Neural cell (in vitro differentiated cells): Measurements from ENCODE around the gene HACE1. TPM values are rescaled to one million over a fixed set of nuclear protein-coding genes. Genes with fewer than 3 reads are reported as not detected.
"Not testable (repeated sequence)": the region's sequence is repeated elsewhere in the genome, so short reads cannot be mapped to it uniquely, and the experiment has no call there.

Experiments used
- H2AFZ ChIP-seq: fragments of 200-600, 300-800 bp; sonication (generic), shearing (Covaris generic); 2 replicates; pipeline ENCODE4 v1.6.0; 2014; ENCODE audit warnings: low read depth, mild to moderate bottlenecking, antibody characterized with exemption, low read length, moderate library complexity
- H3F3A ChIP-seq: fragments of 200-600 bp; shearing (Covaris generic); 2 replicates; pipeline ENCODE4 v1.6.1; 2016; ENCODE audit warnings: mild to moderate bottlenecking, moderate library complexity, mixed read lengths, antibody characterized with exemption, low read length; ENCODE audit not compliant: insufficient read depth, poor library complexity, severe bottlenecking
- H3K27ac ChIP-seq: fragments of 200-600, 300-800 bp; sonication (generic), shearing (Covaris generic); 2 replicates; pipeline ENCODE4 v1.5.1; 2014; ENCODE audit warnings: mild to moderate bottlenecking, low read length, moderate library complexity
- H3K27me3 ChIP-seq: fragments of 300-800, 200-600 bp; sonication (generic), shearing (Covaris generic); 2 replicates; pipeline ENCODE4 v1.6.0; 2014; ENCODE audit warnings: mild to moderate bottlenecking, low read depth, low read length, moderate library complexity; ENCODE audit not compliant: insufficient read depth
- H3K36me3 ChIP-seq: fragments of 300-800, 200-600 bp; sonication (generic), shearing (Covaris generic); 2 replicates; pipeline ENCODE4 v1.5.1; 2014; ENCODE audit warnings: mild to moderate bottlenecking, antibody characterized with exemption, low read length, moderate library complexity; ENCODE audit not compliant: insufficient read depth
- H3K4me2 ChIP-seq: fragments of 300-800, 200-600 bp; sonication (generic), shearing (Covaris generic); 2 replicates; pipeline ENCODE4 v1.6.0; 2014; ENCODE audit warnings: mild to moderate bottlenecking, low read length
- H3K4me3 ChIP-seq: fragments of 300-800, 200-600 bp; sonication (generic), shearing (Covaris generic); 2 replicates; pipeline ENCODE4 v1.5.1; 2014; ENCODE audit warnings: mild to moderate bottlenecking, low read length, moderate library complexity
- H3K79me2 ChIP-seq: fragments of 200-600 bp; shearing (Covaris generic); replicated peaks from 2 replicates; pipeline ENCODE4 v1.6.0; 2014; ENCODE audit warnings: mild to moderate bottlenecking, low read length, moderate library complexity; ENCODE audit not compliant: insufficient read depth
- H3K9ac ChIP-seq: fragments of 300-800, 200-600 bp; sonication (generic), shearing (Covaris generic); 2 replicates; pipeline ENCODE4 v1.6.1; 2016; ENCODE audit warnings: mild to moderate bottlenecking, low read length, mixed read lengths
- H3K9me2 ChIP-seq: fragments of 200-600 bp; shearing (Covaris generic); 2 replicates; pipeline ENCODE4 v1.6.1; 2016; ENCODE audit warnings: mild to moderate bottlenecking, low read length, mixed read lengths; ENCODE audit not compliant: insufficient read depth
- H3K9me3 ChIP-seq: fragments of 200-600, 300-800 bp; sonication (generic), shearing (Covaris generic); 2 replicates; pipeline ENCODE4 v1.6.1; 2016; ENCODE audit warnings: mild to moderate bottlenecking, mixed run types, low read length, moderate library complexity, mixed read lengths
- H4K20me1 ChIP-seq: fragments of 200-600 bp; shearing (Covaris generic); 2 replicates; pipeline ENCODE4 v1.6.1; 2016; ENCODE audit warnings: mild to moderate bottlenecking, mixed run types; ENCODE audit not compliant: insufficient read depth
- CTCF ChIP-seq: fragments of 450-650 bp; IDR thresholded peaks from 2 replicates; pipeline ENCODE4 v1.5.1; 2014; ENCODE audit warnings: antibody characterized with exemption, mild to moderate bottlenecking, moderate library complexity; ENCODE audit not compliant: poor library complexity, severe bottlenecking
- EP300 ChIP-seq: fragments of 450-650 bp; conservative IDR thresholded peaks from 2 replicates; pipeline ENCODE4 v1.6.1; 2014; ENCODE audit warnings: antibody characterized with exemption, mild to moderate bottlenecking, moderate library complexity; ENCODE audit not compliant: poor library complexity, severe bottlenecking
- EZH2 ChIP-seq: fragments of 200-600, 300-800 bp; shearing (Covaris generic), sonication (generic); IDR thresholded peaks from 2 replicates; pipeline ENCODE4 v1.6.1; 2014; ENCODE audit warnings: antibody characterized with exemption, low read length, borderline replicate concordance, mild to moderate bottlenecking; ENCODE audit not compliant: insufficient read depth, poor library complexity, severe bottlenecking
- MXI1 ChIP-seq: fragments of 450-650 bp; conservative IDR thresholded peaks from 2 replicates; pipeline ENCODE4 v1.6.1; 2014; ENCODE audit warnings: antibody characterized with exemption, mild to moderate bottlenecking; ENCODE audit not compliant: poor library complexity, severe bottlenecking
- POLR2AphosphoS5 ChIP-seq: IDR thresholded peaks from 2 replicates; pipeline ENCODE4 v1.6.1; 2012
- RAD21 ChIP-seq: fragments of 450-650 bp; conservative IDR thresholded peaks from 2 replicates; pipeline ENCODE4 v1.6.1; 2014; ENCODE audit warnings: antibody characterized with exemption, mild to moderate bottlenecking, moderate library complexity
- REST ChIP-seq: IDR thresholded peaks from 2 replicates; pipeline ENCODE4 v1.6.1; 2012; ENCODE audit warnings: borderline replicate concordance
- SMC3 ChIP-seq: fragments of 450-650 bp; conservative IDR thresholded peaks from 2 replicates; pipeline ENCODE4 v1.6.1; 2014; ENCODE audit warnings: antibody characterized with exemption, mild to moderate bottlenecking, moderate library complexity; ENCODE audit not compliant: poor library complexity
- TAF1 ChIP-seq: IDR thresholded peaks from 2 replicates; pipeline ENCODE4 v1.6.1; 2012; ENCODE audit warnings: low read depth
- polyA plus RNA-seq: library from polyadenylated mRNA; depleted of rRNA; stranded (reverse); fragments of >200 nt; gene quantifications from 2 replicates; pipeline ENCODE4 v1.2.3, GENCODE V29; 2014

The HACE1 gene
- polyA plus RNA-seq, 1 donor from 2014 or later = 70.6 TPM

GRCh38 chr6:104828478-104828877 is 31.2 kb downstream of the HACE1 start:
- TF ChIP-seq RAD21 (no peak), SMC3 (no peak)
- Histone ChIP-seq H3K4me2 (no peak overlapping the region), H3K9ac (no peak overlapping the region), H3K9me2 (no peaks in the 10 kb centered on the region), H4K20me1 (no peaks in the 10 kb centered on the region), H3F3A (no peaks in the 10 kb centered on the region), H3K27me3 (no peaks in the 10 kb centered on the region), H2AFZ (no peak overlapping the region), H3K79me2 (no peaks in the 10 kb centered on the region), H3K4me3 (no peak overlapping the region), H3K9me3 (no peaks in the 10 kb centered on the region), H3K27ac (no peak overlapping the region), H3K36me3 (peaks cover 7% of the 10 kb centered on the region)

GRCh38 chr6:104820820-104821219 is 38.9 kb downstream of the HACE1 start:
- not testable (repeated sequence) for H3K79me2 ChIP-seq, H3F3A ChIP-seq, H3K9me3 ChIP-seq, H3K9ac ChIP-seq, H3K27me3 ChIP-seq, H3K4me2 ChIP-seq, H4K20me1 ChIP-seq, H3K9me2 ChIP-seq, H3K4me3 ChIP-seq, H2AFZ ChIP-seq, H3K27ac ChIP-seq, H3K36me3 ChIP-seq

GRCh38 chr6:104816125-104816524 is 43.6 kb downstream of the HACE1 start:
- TF ChIP-seq SMC3 = no peak
- TF ChIP-seq CTCF = no peak
- no peak for TF ChIP-seq REST
- no peak for TF ChIP-seq RAD21
- no peak for TF ChIP-seq EZH2
- TF ChIP-seq POLR2AphosphoS5 = no peak
- TF ChIP-seq MXI1 = no peak
- TF ChIP-seq TAF1 = no peak
- TF ChIP-seq EP300 = no peak
- no peaks in the 10 kb centered on the region for H3K27me3 ChIP-seq
- H2AFZ ChIP-seq = no peak overlapping the region
- no peaks in the 10 kb centered on the region for H4K20me1 ChIP-seq
- H3K9me2 ChIP-seq = no peaks in the 10 kb centered on the region
- no peaks in the 10 kb centered on the region for H3K9me3 ChIP-seq
- H3K27ac ChIP-seq = no peak overlapping the region
- no peaks in the 10 kb centered on the region for H3F3A ChIP-seq
- no peaks in the 10 kb centered on the region for H3K79me2 ChIP-seq
- no peak overlapping the region for H3K9ac ChIP-seq
- H3K36me3 ChIP-seq = no peaks in the 10 kb centered on the region
- no peak overlapping the region for H3K4me3 ChIP-seq
- no peak overlapping the region for H3K4me2 ChIP-seq
